ENCODE results near the gene GRAP. TPM values are rescaled to one million over a fixed set of nuclear protein-coding genes. Genes with fewer than 3 reads are reported as not detected.

GRAP gene
- under 0.01 and 0.65 TPM in 2 replicates for total RNA-seq

GRCh38 chr17:19046782-19047375 is at the start of gene GRAP:
TSS of gene GRAP (minus strand) at chr17:19046957. CDS start at chr17:19046926, 31 bp downstream.

GRCh38 chr17:19004421-19005136 is 42.2 kb downstream of the GRAP start, which contains the start of gene FAM83G:
TSS of gene FAM83G (minus strand) at chr17:19004764. CDS start at chr17:19004041, 723 bp downstream.

Small RNAs within 50 kb of the gene (small RNA-seq; reads per million reads assigned to genes)
- not detected for gene AC090286.3

Other genes starting within 250 kb of the GRAP start
- 25.1 and 33.4 TPM in 2 replicates for gene PRPSAP2, start 188.8 kb downstream of the GRAP start, total RNA-seq
- 0.22 TPM in 1 of 2 replicates, not detected in the other for gene SLC5A10, start 94.8 kb downstream of the GRAP start, total RNA-seq
- gene FAM83G, start 42.2 kb downstream of the GRAP start, total RNA-seq: 19.2 and 39.8 TPM in 2 replicates
- 0.79 TPM in 1 of 2 replicates, not detected in the other for gene GRAPL, start 80.6 kb upstream of the GRAP start, total RNA-seq
- 39.0 and 60.1 TPM in 2 replicates for gene EPN2, start 190.4 kb upstream of the GRAP start, total RNA-seq

Measured in placental epithelial cell (primary cell).